ENCODE measurements around the gene GPN1.

DNA sequence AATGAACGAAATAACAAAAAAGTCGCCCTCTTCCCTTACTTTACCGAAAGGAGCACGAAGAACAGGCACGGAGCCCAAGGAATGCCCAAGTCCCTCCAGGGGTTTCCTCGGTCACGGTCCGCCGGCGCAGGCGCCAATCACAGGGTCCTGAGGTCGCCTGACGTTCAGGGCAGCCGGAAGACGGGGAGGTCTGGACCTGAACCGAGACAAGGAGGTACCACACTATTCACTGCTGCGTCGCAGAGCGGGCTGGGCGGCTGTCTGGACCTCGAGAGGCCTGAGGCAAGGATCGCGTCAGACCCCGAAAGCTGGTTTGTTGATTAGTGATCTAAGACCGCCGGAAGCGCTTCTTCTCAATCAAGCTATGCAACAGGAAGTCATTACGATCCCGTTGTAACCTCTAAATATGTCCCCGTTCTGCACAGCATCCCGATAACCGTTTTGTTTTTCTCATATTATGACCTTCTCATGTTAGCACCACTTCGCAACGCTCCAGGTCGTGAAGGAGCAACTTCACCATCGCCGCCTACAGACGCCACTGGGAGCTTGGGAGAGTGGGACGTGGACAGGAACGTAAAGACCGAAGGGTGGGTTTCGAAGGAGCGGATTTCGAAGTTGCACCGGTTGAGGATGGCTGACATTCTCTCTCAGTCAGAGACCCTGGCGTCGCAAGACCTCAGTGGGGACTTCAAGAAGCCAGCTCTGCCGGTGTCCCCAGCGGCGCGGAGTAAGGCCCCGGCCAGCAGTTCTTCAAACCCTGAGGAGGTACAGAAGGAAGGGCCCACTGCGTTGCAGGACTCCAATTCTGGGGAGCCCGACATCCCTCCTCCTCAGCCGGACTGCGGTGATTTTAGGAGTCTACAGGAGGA, 34.7 kb downstream of the GPN1 start, which contains the start of the genes SLC4A1AP and SUPT7L:
- peak; percentile 18; the same call in 1 of the 2 replicates for TF ChIP-seq CTCF (conservative IDR thresholded peaks at IDR 0.05)
- no peak for TF ChIP-seq EZH2 (IDR thresholded peaks at IDR 0.05; ENCODE audit: low read depth)
